Left cardiac atrium (tissue), 4 donors: ENCODE results near the gene TMPRSS6. TPM values are rescaled to one million over a fixed set of nuclear protein-coding genes. Genes with fewer than 3 reads are reported as not detected.
"Not testable (repeated sequence)": the region's sequence is repeated elsewhere in the genome, so short reads cannot be mapped to it uniquely, and the experiment has no call there.

Source experiments
- ATAC-seq, 2 donors: fragments of 200-7000 bp; cut with Tn5 transposase; one replicate each; pipeline ENCODE4 v1.9.1; 2020; ENCODE audit warnings: mild to moderate bottlenecking in 2 of 2, moderate library complexity in 2 of 2
- DNase-seq: peaks from one replicate; pipeline ENCODE4 v3.0.0-alpha.2; 2020
- intact Hi-C, 2 donors: fragments of 100-400 bp; cut with DNase I; formaldehyde crosslinking; loops; one replicate each; pipeline versions ENCODE4 v1.14.1 to v1.15.1; 2022 to 2023
- total RNA-seq, 2 donors: library from RNA; stranded (reverse); fragmentation: NEBNext Ultra II Directional; extraction: Animal tissue kit (Norgen Biotek cat#: 25700); gene quantifications; one replicate each; pipeline ENCODE4 v1.2.1, GENCODE V29; 2021
- donor health status: DM: no; HTN: yes; CAD: no.
- donor health status: DM: no; HTN: yes; CAD: no; lungs with severe emphysema.
- donor health status: DM: yes; HTN: yes; CAD: no.
- donor health status: Dilated cardiomyopathy.

TMPRSS6 gene
- total RNA-seq, 2 donors from 2014 or later, result not detected

DNA sequence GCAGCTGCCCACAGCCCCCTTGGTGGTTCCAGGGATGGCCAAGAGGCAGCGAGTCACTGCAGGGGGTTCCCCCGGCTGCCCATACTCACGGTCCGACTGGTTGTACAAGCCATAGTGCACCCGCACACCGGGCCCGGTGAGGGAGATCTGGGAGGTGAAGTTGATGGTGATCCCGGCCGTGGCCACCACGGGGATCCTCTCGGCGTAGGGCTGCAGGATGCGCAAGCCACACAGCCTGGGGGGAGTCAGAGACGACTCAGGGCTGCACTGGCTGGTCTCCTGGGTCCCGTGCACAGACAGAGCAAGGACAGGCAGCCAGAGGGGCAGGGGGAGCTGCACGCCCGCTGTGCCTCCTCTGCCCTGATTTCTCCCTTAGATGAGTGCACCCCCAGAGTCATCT lies 34.5 kb downstream of the TMPRSS6 start:
- intact Hi-C loops, result loop anchor here in 1 of 2 donors (10.0 kb wide), 1 partner anchor 130 kb away; no protein-coding TSS in a partner anchor
- no peak for DNase-seq
- no peak for ATAC-seq

DNA sequence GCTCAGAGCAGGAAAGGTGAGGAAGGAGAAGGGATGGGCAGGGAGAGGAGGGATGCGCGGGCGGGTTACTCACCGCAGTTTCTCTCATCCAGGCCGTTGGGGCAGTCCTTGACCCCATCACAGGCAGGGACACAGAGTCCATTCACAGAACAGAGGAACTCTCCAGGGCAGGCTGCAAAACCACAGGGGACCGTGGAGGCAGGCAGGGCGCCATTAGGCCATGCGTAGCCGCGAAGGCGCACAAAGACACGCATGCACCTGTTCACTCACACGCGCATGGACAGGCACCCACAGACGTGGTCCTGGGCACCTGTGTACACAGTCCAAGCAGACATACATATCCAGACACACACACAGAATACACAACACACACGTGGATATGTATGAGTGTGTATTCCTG lies 35.0 kb downstream of the TMPRSS6 start:
- ATAC-seq (no peak), DNase-seq (no peak)
- intact Hi-C loops, result loop anchor here in 1 of 2 donors (10.0 kb wide), 1 partner anchor 130 kb away; no protein-coding TSS in a partner anchor

DNA sequence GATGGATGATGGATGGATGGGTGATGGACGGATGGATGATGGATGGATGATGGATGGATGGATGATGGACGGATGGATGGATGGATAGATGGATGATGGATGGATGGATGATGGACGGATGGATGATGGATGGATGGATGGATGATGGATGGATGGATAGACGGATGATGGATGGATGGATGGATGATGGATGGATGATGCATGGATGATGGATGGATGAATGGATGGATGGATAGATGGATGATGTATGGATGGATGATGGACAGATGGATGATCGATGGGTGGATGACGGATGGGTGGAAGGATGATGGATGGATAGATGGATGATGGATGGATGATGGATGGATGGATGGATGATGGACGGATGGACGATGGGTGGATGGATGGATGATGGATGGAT lies 36.8 kb downstream of the TMPRSS6 start:
- intact Hi-C loops, result loop anchor here in 1 of 2 donors (10.0 kb wide), 1 partner anchor 132 kb away; no protein-coding TSS in a partner anchor
- DNase-seq, result no peak

GRCh38 chr22:37071850-37072592 lies 37.5 kb downstream of the TMPRSS6 start:
- intact Hi-C loops, result loop anchor here in 1 of 2 donors (10.0 kb wide), 1 partner anchor 133 kb away; no protein-coding TSS in a partner anchor
- ATAC-seq, DNase-seq: not testable (repeated sequence)

More for the DNA sequence above, 36.8 kb downstream of the TMPRSS6 start:
- no peak for ATAC-seq

- ATAC-seq (no peak), DNase-seq (no peak)
- intact Hi-C loops, result loop anchor here in 1 of 2 donors (10.0 kb wide), 1 partner anchor 134 kb away; no protein-coding TSS in a partner anchor
Measured at GRCh38 chr22:37070744-37071143, 38.8 kb downstream of the TMPRSS6 start.

DNA sequence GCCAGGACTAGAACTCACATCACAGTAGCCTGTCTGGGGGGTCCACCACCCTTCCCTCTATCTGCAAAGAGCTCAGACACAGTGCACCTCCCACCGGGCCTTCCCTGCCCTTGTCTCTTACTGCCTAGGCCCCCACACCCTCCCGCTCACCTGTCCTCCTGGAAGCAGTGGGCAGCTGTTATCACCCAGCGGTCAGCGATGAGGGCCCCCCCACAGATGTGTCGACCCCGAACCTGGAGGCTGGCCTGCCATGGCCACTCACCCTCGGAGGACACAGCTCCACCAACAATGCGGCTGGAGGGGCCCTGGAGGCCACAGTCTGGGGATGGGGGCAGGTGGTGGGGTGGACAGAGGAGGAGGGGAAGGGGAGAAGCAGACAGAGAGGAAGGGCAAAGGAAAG lies 39.2 kb downstream of the TMPRSS6 start:
- no peak for DNase-seq
- ATAC-seq, result no peak
- intact Hi-C loops, result loop anchor here in 1 of 2 donors (10.0 kb wide), 1 partner anchor 134 kb away; no protein-coding TSS in a partner anchor

DNA sequence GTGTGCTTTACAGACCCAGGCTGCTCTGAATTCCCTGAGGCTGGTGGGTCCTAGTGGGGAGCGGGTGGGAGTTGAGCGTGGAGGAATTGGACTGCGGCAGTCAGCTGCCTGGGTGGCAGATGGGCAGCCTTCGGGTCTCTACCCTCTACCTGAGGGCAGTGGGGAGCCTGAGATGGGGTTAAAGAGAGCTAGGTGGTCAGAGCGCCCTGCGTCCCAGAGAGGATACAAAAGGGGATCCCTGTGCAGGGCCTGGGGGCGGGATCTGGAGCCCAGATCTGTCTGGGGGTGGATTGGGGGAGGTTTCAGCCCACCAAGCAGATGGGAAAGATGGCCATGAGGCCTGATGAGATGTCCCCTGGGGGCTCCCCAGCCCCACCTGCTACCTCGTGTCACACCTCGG lies 39.8 kb downstream of the TMPRSS6 start:
- intact Hi-C loops, result loop anchor here in 1 of 2 donors (10.0 kb wide), 1 partner anchor 135 kb away; no protein-coding TSS in a partner anchor

GRCh38 chr22:37069319-37069718 lies 40.2 kb downstream of the TMPRSS6 start:
- no peak for DNase-seq
- intact Hi-C loops, result no loop called here
- no peak for ATAC-seq

More for the DNA sequence above, 39.8 kb downstream of the TMPRSS6 start:
- DNase-seq (no peak), ATAC-seq (no peak)

- DNase-seq, result no peak
- intact Hi-C loops, result no loop called here
Measured at GRCh38 chr22:37068859-37069258, 40.7 kb downstream of the TMPRSS6 start.

DNA sequence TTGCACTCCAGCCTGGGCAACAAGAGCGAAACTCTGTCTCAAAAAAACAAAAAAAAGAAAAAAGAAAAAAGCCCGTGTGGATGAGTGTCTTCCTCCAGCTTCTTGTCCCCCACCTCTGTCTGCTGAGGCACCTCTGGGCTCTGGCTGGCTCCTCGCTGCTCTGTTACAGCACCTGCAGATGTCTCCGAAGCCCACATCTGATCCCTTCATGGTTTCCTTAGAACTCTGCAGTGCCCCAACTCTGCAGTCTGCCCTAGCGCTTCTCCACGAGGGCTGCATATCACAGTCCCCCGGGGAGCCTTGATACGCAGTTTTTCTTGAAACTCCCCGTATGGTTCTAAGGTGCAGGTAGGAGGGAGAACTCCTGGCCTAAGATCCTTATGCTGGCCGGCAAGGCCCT lies 42.1 kb downstream of the TMPRSS6 start:
- DNase-seq (no peak), ATAC-seq (no peak)
- intact Hi-C loops, result no loop called here

More at GRCh38 chr22:37068859-37069258, 40.7 kb downstream of the TMPRSS6 start:
- ATAC-seq, result no peak

DNA sequence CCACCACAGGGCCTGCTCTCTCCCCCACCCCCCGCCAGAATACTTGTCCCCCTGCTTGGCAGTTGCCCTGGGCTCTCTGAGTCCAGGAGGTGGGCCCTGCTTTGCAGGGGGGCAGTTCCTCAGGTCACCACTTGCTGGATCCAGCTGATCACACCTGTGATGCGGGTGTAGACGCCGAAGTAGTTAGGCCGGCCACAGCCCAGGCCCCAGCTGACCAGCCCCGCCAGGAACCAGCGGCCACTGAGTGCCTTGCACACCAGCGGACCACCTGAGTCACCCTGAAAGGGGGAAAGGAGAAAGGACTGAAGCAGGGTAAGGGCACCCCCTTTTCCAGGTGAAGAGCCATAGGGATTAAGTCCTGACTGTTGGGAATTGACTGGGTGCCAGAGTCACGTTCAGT lies 43.6 kb downstream of the TMPRSS6 start:
- ATAC-seq (no peak), DNase-seq (no peak)
- intact Hi-C loops, result no loop called here

DNA sequence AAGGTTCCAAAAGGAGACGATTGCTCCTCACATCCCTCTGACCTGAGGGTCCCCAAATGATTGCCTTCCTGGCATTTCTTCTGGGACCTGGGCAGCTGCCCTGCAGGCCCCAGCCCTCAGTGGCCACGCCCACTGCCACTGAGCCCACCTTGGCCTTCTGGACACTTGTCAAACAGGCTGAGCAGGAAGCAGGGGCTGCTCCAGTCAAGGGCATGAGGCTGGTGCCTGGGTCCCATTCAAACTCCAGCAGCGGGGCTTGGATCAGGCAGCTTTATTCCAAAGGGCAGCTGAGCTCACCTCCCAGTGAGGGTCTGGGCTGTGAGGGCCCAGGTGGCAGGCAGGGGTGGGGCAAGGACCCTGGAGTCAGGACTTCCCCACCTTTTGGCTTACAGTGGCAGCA lies 44.3 kb downstream of the TMPRSS6 start:
- no peak for DNase-seq
- ATAC-seq, result no peak
- intact Hi-C loops, result no loop called here

GRCh38 chr22:37064553-37064952 lies 45.0 kb downstream of the TMPRSS6 start:
- DNase-seq (no peak), ATAC-seq (no peak)
- intact Hi-C loops, result no loop called here

DNA sequence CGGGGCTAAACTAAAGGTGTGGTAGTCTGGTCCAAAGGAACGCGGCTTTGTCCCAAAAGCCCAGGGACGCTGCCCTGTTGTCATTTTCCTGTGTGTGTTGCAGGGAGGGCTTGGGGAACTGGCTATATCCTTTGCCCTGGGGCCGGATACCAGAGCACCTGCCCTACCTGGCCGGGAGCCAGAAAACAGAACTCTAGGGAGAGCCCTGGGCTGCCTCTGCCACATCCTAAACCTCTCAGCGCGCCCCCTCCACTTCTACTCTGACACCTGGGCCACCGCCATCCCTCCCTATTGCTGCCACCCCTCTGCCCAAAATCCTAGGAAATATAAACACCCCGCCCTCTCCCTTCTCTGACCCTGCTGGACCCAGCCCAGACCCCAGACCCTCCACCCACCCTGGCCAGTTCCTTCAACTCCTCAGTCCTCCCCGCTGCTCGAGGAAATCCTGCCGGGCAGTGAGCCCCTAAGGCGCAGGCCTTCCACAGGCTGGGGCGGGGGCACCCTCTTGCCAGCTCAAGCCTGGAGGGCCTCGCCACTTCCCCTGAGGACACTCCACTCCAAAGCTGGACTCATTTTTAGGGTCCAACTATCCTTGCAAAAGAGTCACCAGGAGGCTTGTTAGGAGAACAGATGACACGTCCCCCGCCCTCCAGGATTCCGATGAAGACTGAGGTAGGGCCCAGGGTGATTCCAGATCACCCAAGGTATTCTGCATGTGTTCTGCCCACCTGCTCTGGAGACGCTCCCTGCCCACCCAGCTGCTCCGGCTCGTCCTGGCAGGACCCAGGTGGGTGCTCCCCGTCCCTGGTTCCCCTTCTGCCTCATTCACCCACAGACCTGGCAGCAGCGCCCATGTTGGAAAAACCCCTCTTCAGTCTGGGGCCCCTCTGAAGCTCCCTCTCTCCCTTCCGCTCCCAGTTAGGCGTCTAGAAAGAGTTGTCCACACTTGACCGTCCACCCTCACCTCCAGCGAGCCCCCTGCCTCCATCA lies 45.8 kb downstream of the TMPRSS6 start:
- DNase-seq, result no peak
- no peak for ATAC-seq
- intact Hi-C loops, result no loop called here

DNA sequence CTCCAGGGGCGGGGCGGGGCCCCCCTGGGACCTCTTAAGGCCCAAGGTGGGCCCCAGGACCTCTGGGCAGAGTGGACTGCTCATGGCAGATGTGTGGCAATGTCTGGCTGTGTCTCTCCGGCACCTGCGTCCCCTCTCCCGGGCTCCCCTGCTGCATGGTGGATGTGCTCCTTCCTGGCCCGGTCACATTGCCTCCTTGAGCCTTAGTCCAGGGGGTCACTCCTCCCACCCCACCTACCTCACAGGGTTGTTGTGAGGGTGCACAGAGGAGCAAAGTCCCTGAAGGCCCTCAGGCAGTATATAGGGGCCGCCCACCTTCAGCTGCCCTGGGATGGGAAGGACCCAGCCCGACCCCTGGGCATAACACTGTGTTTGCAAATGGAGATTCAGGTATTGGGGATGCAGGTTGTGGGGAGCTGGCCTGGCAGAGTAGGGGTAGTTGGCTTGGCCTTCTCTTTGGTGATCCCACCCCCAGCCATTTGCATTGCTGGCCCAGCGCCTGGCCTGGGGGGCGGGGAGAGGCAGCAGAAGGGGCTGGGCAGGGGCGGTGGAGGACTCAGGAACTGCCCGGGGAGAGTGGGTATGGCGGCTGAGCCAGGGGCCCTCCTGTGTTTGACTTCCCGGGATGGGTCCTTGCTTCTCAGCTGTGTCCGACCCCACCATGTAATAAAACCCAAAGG lies 46.7 kb downstream of the TMPRSS6 start:
- DNase-seq (no peak), ATAC-seq (no peak)
- intact Hi-C loops, result no loop called here

GRCh38 chr22:37062376-37062675 lies 47.2 kb downstream of the TMPRSS6 start:
- ATAC-seq (no peak), DNase-seq (no peak)
- intact Hi-C loops, result no loop called here

- ATAC-seq (no peak), DNase-seq (no peak)
- intact Hi-C loops, result no loop called here
Measured at GRCh38 chr22:37061611-37062375, 47.7 kb downstream of the TMPRSS6 start.

GRCh38 chr22:37060801-37061610 lies 48.5 kb downstream of the TMPRSS6 start:
- ATAC-seq (no peak), DNase-seq (no peak)
- intact Hi-C loops, result no loop called here
